GM13976 (cell line): ENCODE measurements around the gene MYL2.

ENCODE experiments used
- DNase-seq: peaks from one replicate; pipeline ENCODE4 v3.0.0; 2012; ENCODE audit warnings: low spot score
- CTCF ChIP-seq: IDR thresholded peaks from 2 replicates; pipeline ENCODE4 v1.5.1; 2012; ENCODE audit warnings: borderline replicate concordance, mild to moderate bottlenecking; ENCODE audit not compliant: insufficient read depth; ENCODE audit errors: extremely low read depth, missing control alignments, control extremely low read depth
- in situ Hi-C: fragments of 300-500 bp; cut with MboI; formaldehyde crosslinking; loops from one replicate; pipeline ENCODE4 v1.12.0; 2022; ENCODE audit warnings: low sequenced_read_pairs, mixed read lengths, inconsistent platforms; ENCODE audit not compliant: unreplicated experiment

The MYL2 gene

GRCh38 chr12:110888256-110888991 is 32.0 kb downstream of the MYL2 start:
- in situ Hi-C loops, result loop anchor here (10.0 kb wide), 1 partner anchor 284 kb away; no protein-coding TSS in a partner anchor
- DNase-seq, result no peak
- no peak for TF ChIP-seq CTCF

GRCh38 chr12:110885152-110885840 is 35.1 kb downstream of the MYL2 start:
- in situ Hi-C loops, result loop anchor here (10.0 kb wide), 1 partner anchor 280 kb away; no protein-coding TSS in a partner anchor
- TF ChIP-seq CTCF, result no peak
- DNase-seq, result no peak

GRCh38 chr12:110883251-110883650 is 37.1 kb downstream of the MYL2 start:
- no peak for TF ChIP-seq CTCF
- in situ Hi-C loops, result loop anchor here (10.0 kb wide), 1 partner anchor 278 kb away; no protein-coding TSS in a partner anchor
- no peak for DNase-seq

GRCh38 chr12:110880651-110881050 is 39.7 kb downstream of the MYL2 start:
- DNase-seq, result no peak
- in situ Hi-C loops, result loop anchor here (10.0 kb wide), 1 partner anchor 276 kb away; no protein-coding TSS in a partner anchor
- no peak for TF ChIP-seq CTCF

- DNase-seq, result no peak
- no peak for TF ChIP-seq CTCF
- in situ Hi-C loops, result no loop called here
Measured at GRCh38 chr12:110874781-110875180, 45.6 kb downstream of the MYL2 start.

GRCh38 chr12:110874351-110874750 is 46.0 kb downstream of the MYL2 start:
- TF ChIP-seq CTCF, result no peak
- DNase-seq, result no peak
- in situ Hi-C loops, result no loop called here
